GM23338 (cell line): ENCODE results near the gene SLC6A15. TPM values are rescaled to one million over a fixed set of nuclear protein-coding genes. Genes with fewer than 3 reads are reported as not detected.
A peak's percentile ranks its signal among the peaks of the same experiment; 100 is the strongest.

ENCODE experiments used
- ATAC-seq: fragments of 200-7000 bp; cut with Tn5 transposase; 3 replicates; pipeline ENCODE4 v1.9.1; 2020
- DNase-seq: peaks from one replicate; pipeline ENCODE4 v3.0.0-alpha.2; 2015; ENCODE audit warnings: low spot score
- H2AFZ ChIP-seq: fragments of 200-600 bp; sonication (generic); 2 replicates; pipeline ENCODE4 v1.8.0; 2016; ENCODE audit warnings: antibody characterized with exemption, mild to moderate bottlenecking, moderate library complexity
- H3F3A ChIP-seq: fragments of 200-600 bp; sonication (generic); replicated peaks from 2 replicates; pipeline ENCODE4 v1.8.0; 2017; ENCODE audit warnings: antibody characterized with exemption, mixed run types, low read depth
- H3K27ac ChIP-seq: fragments of 200-600 bp; sonication (generic); 2 replicates; pipeline ENCODE4 v1.6.1; 2016; ENCODE audit warnings: low read depth
- H3K27me3 ChIP-seq: fragments of 200-600 bp; sonication (generic); 2 replicates; pipeline ENCODE4 v1.8.0; 2016; ENCODE audit warnings: mild to moderate bottlenecking, mixed run types, moderate library complexity; ENCODE audit not compliant: insufficient read depth
- H3K36me3 ChIP-seq: fragments of 200-600 bp; sonication (generic); 2 replicates; pipeline ENCODE4 v1.8.0; 2016; ENCODE audit warnings: mild to moderate bottlenecking; ENCODE audit not compliant: insufficient read depth
- H3K4me1 ChIP-seq: fragments of 200-600 bp; sonication (generic); 2 replicates; pipeline ENCODE4 v1.8.0; 2016; ENCODE audit warnings: mild to moderate bottlenecking, moderate library complexity; ENCODE audit not compliant: insufficient read depth
- H3K4me2 ChIP-seq: fragments of 200-600 bp; sonication (generic); 2 replicates; pipeline ENCODE4 v1.7.1; 2017; ENCODE audit warnings: mixed run types
- H3K4me3 ChIP-seq: fragments of 200-600 bp; sonication (generic); 2 replicates; pipeline ENCODE4 v1.6.1; 2016; ENCODE audit warnings: mixed run types
- H3K79me2 ChIP-seq: fragments of 200-600 bp; sonication (generic); replicated peaks from 2 replicates; pipeline ENCODE4 v1.8.0; 2017; ENCODE audit warnings: mild to moderate bottlenecking; ENCODE audit not compliant: insufficient read depth
- H3K9me2 ChIP-seq: fragments of 200-600 bp; sonication (generic); 2 replicates; pipeline ENCODE4 v1.8.0; 2017; ENCODE audit not compliant: insufficient read depth
- H4K20me1 ChIP-seq: fragments of 200-600 bp; sonication (generic); replicated peaks from 2 replicates; pipeline ENCODE4 v1.8.0; 2017; ENCODE audit warnings: mild to moderate bottlenecking; ENCODE audit not compliant: insufficient read depth
- H3K27ac Mint-ChIP-seq: 2 replicates; pipeline ENCODE4 v1.8.0; 2020; ENCODE audit warnings: inconsistent platforms, mild to moderate bottlenecking, moderate library complexity, mixed read lengths
- H3K27me3 Mint-ChIP-seq: 3 replicates; pipeline ENCODE4 v1.8.0; 2022; ENCODE audit warnings: low read depth, mild to moderate bottlenecking, moderate library complexity, mixed read lengths, inconsistent platforms; ENCODE audit not compliant: insufficient read depth, poor library complexity
- H3K36me3 Mint-ChIP-seq: 3 replicates; pipeline ENCODE4 v1.8.0; 2021; ENCODE audit warnings: low read depth, mild to moderate bottlenecking, inconsistent platforms, moderate library complexity, mixed read lengths
- H3K4me1 Mint-ChIP-seq: 3 replicates; pipeline ENCODE4 v1.8.0; 2020; ENCODE audit warnings: mild to moderate bottlenecking, inconsistent platforms, mixed read lengths
- H3K4me3 Mint-ChIP-seq: 3 replicates; pipeline ENCODE4 v1.8.0; 2021; ENCODE audit warnings: moderate library complexity, mild to moderate bottlenecking, inconsistent platforms, mixed read lengths
- H3K9me3 Mint-ChIP-seq: 3 replicates; pipeline ENCODE4 v1.8.0; 2020; ENCODE audit warnings: moderate library complexity, mild to moderate bottlenecking, inconsistent platforms, mixed read lengths
- CREB1 ChIP-seq: fragments of 250-450 bp; sonication (Bioruptor Pico); IDR thresholded peaks from 2 replicates; pipeline ENCODE4 v1.5.0; 2020; ENCODE audit warnings: low read depth, mild to moderate bottlenecking, moderate library complexity
- JUNB ChIP-seq: IDR thresholded peaks from one replicate; pipeline ENCODE4 v1.6.1; 2016; ENCODE audit warnings: antibody characterized with exemption; ENCODE audit not compliant: unreplicated experiment
- POLR2AphosphoS5 ChIP-seq: IDR thresholded peaks from 2 replicates; pipeline ENCODE4 v1.6.1; 2016; ENCODE audit warnings: antibody characterized with exemption, low read depth
- STAT1 ChIP-seq: IDR thresholded peaks from one replicate; pipeline ENCODE4 v1.6.1; 2016; ENCODE audit warnings: antibody characterized with exemption; ENCODE audit not compliant: unreplicated experiment
- polyA plus RNA-seq: library from polyadenylated mRNA; unstranded; fragments of >200 nt; fragmentation: Nextera tagmentation; extraction: Ambion mirVana; gene quantifications from 2 replicates; pipeline ENCODE4 v1.2.1, GENCODE V29; 2016
- total RNA-seq: library from RNA; depleted of rRNA; stranded (reverse); fragments of >200 nt; shearing (Covaris generic); gene quantifications from 2 replicates; pipeline ENCODE4 v1.2.3, GENCODE V29; 2014
- TF ChIP-seq, protein P1 (sequence below): IDR thresholded peaks from one replicate; pipeline ENCODE4 v1.6.1; 2018; ENCODE audit warnings: antibody characterized with exemption; ENCODE audit not compliant: unreplicated experiment
- TF ChIP-seq, protein P2 (sequence below), 2 experiments: fragments of 200-600 bp in 1 of 2; sonication (generic) in 1 of 2; conservative IDR thresholded peaks; 2 replicates each; pipeline versions ENCODE4 v1.5.1 to v1.6.1; 2016 to 2017; ENCODE audit warnings: antibody characterized with exemption in 2 of 2, low read depth in 2 of 2, mild to moderate bottlenecking in 2 of 2, moderate library complexity in 1 of 2
- TF ChIP-seq, protein P3 (sequence below): fragments of 250-450 bp; sonication (Bioruptor Pico); IDR thresholded peaks from 2 replicates; pipeline ENCODE4 v1.5.0; 2020; ENCODE audit warnings: mild to moderate bottlenecking, moderate library complexity
- TF ChIP-seq, protein P4 (sequence below): IDR thresholded peaks from 2 replicates; pipeline ENCODE4 v1.6.1; 2016; ENCODE audit warnings: antibody characterized with exemption

SLC6A15 gene
- total and polyA plus RNA-seq, 2 experiments from 2014 or later, result 12.1 to 27.9 TPM

DNA sequence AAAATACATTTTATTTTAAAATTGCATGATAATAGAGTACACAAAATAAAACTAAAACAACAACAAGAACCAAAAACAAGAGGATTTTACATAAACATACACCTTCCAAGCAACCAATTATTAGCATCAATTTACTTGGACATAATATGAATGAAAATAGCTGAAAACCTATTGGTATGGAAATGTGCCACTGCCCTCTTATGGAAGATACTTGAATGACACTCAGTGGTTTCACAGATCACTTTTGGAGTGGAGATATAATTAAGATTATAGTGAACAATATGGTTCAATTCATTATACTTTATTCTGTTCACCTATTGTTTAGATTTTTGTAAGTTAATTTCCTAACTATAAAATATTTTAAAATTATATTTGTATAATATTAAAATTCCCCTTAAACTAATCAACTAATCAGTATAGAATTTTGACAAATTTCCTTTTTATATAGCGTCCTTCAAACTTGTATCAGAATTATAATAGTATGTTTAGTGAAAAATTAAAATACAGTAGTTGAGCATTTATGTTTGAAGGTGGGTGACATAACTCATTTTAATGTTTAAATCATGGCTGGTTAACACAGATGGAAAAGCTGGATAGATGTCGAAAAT lies 70.1 kb downstream of the SLC6A15 start:
- no peak overlapping the region for H3K27ac ChIP-seq
- H3K36me3 ChIP-seq, result no peaks in the 10 kb centered on the region
- no peak overlapping the region for H3K4me3 ChIP-seq
- H3K27me3 Mint-ChIP-seq, result no peaks in the 10 kb centered on the region
- no peak for ATAC-seq
- peak; percentile 66 for DNase-seq
- H3K79me2 ChIP-seq, result no peaks in the 10 kb centered on the region
- no peaks in the 10 kb centered on the region for H4K20me1 ChIP-seq
- TF ChIP-seq, protein P1, sequence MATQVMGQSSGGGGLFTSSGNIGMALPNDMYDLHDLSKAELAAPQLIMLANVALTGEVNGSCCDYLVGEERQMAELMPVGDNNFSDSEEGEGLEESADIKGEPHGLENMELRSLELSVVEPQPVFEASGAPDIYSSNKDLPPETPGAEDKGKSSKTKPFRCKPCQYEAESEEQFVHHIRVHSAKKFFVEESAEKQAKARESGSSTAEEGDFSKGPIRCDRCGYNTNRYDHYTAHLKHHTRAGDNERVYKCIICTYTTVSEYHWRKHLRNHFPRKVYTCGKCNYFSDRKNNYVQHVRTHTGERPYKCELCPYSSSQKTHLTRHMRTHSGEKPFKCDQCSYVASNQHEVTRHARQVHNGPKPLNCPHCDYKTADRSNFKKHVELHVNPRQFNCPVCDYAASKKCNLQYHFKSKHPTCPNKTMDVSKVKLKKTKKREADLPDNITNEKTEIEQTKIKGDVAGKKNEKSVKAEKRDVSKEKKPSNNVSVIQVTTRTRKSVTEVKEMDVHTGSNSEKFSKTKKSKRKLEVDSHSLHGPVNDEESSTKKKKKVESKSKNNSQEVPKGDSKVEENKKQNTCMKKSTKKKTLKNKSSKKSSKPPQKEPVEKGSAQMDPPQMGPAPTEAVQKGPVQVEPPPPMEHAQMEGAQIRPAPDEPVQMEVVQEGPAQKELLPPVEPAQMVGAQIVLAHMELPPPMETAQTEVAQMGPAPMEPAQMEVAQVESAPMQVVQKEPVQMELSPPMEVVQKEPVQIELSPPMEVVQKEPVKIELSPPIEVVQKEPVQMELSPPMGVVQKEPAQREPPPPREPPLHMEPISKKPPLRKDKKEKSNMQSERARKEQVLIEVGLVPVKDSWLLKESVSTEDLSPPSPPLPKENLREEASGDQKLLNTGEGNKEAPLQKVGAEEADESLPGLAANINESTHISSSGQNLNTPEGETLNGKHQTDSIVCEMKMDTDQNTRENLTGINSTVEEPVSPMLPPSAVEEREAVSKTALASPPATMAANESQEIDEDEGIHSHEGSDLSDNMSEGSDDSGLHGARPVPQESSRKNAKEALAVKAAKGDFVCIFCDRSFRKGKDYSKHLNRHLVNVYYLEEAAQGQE, result no peak
- TF ChIP-seq, protein P2, sequence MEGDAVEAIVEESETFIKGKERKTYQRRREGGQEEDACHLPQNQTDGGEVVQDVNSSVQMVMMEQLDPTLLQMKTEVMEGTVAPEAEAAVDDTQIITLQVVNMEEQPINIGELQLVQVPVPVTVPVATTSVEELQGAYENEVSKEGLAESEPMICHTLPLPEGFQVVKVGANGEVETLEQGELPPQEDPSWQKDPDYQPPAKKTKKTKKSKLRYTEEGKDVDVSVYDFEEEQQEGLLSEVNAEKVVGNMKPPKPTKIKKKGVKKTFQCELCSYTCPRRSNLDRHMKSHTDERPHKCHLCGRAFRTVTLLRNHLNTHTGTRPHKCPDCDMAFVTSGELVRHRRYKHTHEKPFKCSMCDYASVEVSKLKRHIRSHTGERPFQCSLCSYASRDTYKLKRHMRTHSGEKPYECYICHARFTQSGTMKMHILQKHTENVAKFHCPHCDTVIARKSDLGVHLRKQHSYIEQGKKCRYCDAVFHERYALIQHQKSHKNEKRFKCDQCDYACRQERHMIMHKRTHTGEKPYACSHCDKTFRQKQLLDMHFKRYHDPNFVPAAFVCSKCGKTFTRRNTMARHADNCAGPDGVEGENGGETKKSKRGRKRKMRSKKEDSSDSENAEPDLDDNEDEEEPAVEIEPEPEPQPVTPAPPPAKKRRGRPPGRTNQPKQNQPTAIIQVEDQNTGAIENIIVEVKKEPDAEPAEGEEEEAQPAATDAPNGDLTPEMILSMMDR (conservative IDR thresholded peaks at IDR 0.05; ENCODE audit: low read depth in 2 of 2), result peak; percentile 79 to 98
- H3K4me2 ChIP-seq, result no peak overlapping the region
- no peaks in the 10 kb centered on the region for H3K36me3 Mint-ChIP-seq
- no peak overlapping the region for H2AFZ ChIP-seq
- H3F3A ChIP-seq, result no peaks in the 10 kb centered on the region
- no peaks in the 10 kb centered on the region for H3K9me3 Mint-ChIP-seq
- H3K4me1 ChIP-seq, result no peaks in the 10 kb centered on the region
- H3K27me3 ChIP-seq, result no peaks in the 10 kb centered on the region
- no peaks in the 10 kb centered on the region for H3K9me2 ChIP-seq
- H3K4me1 Mint-ChIP-seq, result no peaks in the 10 kb centered on the region
- H3K27ac Mint-ChIP-seq, result no peak overlapping the region
- no peak overlapping the region for H3K4me3 Mint-ChIP-seq

DNA sequence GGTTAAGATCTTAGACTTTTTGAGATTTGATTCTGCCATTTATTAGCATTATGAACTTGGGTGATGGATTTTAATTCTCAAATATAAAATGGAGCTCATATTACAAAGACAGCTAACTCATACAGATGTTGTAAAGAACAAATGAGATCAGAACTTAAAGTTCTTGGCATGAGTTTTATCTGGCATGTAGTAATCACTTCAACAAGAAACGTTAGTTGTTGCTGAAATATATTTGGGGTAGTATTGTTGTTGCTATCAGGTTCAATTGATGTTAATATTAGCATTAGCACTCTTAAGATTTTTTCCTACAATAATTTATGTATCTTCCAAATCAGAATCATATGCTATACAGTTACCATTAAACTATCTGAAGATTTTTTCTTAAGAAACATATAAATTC lies 71.0 kb downstream of the SLC6A15 start:
- no peaks in the 10 kb centered on the region for H3K27me3 Mint-ChIP-seq
- Histone ChIP-seq H3K36me3 (no peaks in the 10 kb centered on the region), H3K9me2 (no peaks in the 10 kb centered on the region), H3K4me2 (no peak overlapping the region), H3K27ac (no peak overlapping the region), H3K4me1 (no peaks in the 10 kb centered on the region), H3K4me3 (no peak overlapping the region), H3F3A (no peaks in the 10 kb centered on the region), H3K79me2 (no peaks in the 10 kb centered on the region), H3K27me3 (no peaks in the 10 kb centered on the region), H4K20me1 (no peaks in the 10 kb centered on the region), H2AFZ (no peak overlapping the region)
- no peaks in the 10 kb centered on the region for H3K4me1 Mint-ChIP-seq
- no peaks in the 10 kb centered on the region for H3K9me3 Mint-ChIP-seq
- ATAC-seq (no peak), DNase-seq (no peak)
- H3K36me3 Mint-ChIP-seq, result no peaks in the 10 kb centered on the region
- TF ChIP-seq JUNB (no peak), CREB1 (CRISPR knock-in tag) (no peak), STAT1 (no peak), POLR2AphosphoS5 (no peak)
- TF ChIP-seq, protein P3, sequence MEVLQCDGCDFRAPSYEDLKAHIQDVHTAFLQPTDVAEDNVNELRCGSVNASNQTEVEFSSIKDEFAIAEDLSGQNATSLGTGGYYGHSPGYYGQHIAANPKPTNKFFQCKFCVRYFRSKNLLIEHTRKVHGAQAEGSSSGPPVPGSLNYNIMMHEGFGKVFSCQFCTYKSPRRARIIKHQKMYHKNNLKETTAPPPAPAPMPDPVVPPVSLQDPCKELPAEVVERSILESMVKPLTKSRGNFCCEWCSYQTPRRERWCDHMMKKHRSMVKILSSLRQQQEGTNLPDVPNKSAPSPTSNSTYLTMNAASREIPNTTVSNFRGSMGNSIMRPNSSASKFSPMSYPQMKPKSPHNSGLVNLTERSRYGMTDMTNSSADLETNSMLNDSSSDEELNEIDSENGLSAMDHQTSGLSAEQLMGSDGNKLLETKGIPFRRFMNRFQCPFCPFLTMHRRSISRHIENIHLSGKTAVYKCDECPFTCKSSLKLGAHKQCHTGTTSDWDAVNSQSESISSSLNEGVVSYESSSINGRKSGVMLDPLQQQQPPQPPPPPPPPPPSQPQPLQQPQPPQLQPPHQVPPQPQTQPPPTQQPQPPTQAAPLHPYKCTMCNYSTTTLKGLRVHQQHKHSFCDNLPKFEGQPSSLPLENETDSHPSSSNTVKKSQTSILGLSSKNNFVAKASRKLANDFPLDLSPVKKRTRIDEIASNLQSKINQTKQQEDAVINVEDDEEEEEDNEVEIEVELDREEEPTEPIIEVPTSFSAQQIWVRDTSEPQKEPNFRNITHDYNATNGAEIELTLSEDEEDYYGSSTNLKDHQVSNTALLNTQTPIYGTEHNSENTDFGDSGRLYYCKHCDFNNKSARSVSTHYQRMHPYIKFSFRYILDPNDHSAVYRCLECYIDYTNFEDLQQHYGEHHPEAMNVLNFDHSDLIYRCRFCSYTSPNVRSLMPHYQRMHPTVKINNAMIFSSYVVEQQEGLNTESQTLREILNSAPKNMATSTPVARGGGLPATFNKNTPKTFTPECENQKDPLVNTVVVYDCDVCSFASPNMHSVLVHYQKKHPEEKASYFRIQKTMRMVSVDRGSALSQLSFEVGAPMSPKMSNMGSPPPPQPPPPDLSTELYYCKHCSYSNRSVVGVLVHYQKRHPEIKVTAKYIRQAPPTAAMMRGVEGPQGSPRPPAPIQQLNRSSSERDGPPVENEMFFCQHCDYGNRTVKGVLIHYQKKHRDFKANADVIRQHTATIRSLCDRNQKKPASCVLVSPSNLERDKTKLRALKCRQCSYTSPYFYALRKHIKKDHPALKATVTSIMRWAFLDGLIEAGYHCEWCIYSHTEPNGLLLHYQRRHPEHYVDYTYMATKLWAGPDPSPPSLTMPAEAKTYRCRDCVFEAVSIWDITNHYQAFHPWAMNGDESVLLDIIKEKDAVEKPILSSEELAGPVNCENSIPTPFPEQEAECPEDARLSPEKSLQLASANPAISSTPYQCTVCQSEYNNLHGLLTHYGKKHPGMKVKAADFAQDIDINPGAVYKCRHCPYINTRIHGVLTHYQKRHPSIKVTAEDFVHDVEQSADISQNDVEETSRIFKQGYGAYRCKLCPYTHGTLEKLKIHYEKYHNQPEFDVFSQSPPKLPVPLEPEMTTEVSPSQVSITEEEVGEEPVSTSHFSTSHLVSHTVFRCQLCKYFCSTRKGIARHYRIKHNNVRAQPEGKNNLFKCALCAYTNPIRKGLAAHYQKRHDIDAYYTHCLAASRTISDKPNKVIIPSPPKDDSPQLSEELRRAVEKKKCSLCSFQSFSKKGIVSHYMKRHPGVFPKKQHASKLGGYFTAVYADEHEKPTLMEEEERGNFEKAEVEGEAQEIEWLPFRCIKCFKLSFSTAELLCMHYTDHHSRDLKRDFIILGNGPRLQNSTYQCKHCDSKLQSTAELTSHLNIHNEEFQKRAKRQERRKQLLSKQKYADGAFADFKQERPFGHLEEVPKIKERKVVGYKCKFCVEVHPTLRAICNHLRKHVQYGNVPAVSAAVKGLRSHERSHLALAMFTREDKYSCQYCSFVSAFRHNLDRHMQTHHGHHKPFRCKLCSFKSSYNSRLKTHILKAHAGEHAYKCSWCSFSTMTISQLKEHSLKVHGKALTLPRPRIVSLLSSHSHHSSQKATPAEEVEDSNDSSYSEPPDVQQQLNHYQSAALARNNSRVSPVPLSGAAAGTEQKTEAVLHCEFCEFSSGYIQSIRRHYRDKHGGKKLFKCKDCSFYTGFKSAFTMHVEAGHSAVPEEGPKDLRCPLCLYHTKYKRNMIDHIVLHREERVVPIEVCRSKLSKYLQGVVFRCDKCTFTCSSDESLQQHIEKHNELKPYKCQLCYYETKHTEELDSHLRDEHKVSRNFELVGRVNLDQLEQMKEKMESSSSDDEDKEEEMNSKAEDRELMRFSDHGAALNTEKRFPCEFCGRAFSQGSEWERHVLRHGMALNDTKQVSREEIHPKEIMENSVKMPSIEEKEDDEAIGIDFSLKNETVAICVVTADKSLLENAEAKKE (CRISPR knock-in tag), result no peak
- TF ChIP-seq, protein P4, sequence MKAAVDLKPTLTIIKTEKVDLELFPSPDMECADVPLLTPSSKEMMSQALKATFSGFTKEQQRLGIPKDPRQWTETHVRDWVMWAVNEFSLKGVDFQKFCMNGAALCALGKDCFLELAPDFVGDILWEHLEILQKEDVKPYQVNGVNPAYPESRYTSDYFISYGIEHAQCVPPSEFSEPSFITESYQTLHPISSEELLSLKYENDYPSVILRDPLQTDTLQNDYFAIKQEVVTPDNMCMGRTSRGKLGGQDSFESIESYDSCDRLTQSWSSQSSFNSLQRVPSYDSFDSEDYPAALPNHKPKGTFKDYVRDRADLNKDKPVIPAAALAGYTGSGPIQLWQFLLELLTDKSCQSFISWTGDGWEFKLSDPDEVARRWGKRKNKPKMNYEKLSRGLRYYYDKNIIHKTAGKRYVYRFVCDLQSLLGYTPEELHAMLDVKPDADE, result no peak
- H3K4me3 Mint-ChIP-seq, result no peak overlapping the region
- no peak overlapping the region for H3K27ac Mint-ChIP-seq
